ENCODE results near the gene CCDC192.

Gene CCDC192

GRCh38 chr5:127951791-127952190, 248.6 kb downstream of the CCDC192 start:
- ChIA-PET CTCF (no interaction called here), POLR2A (interaction anchor here (1.5 kb wide), 1 partner anchor 132 kb away, joined by 4 read pairs; no protein-coding TSS in a partner anchor)
- DNase-seq (ENCODE audit: extremely low spot score) = no peak
- TF ChIP-seq FOXK2 (IDR thresholded peaks at IDR 0.05) = no peak
- TF ChIP-seq HDGF (IDR thresholded peaks at IDR 0.05; ENCODE audit: borderline replicate concordance) = no peak
- no peak for TF ChIP-seq ZNF384 (IDR thresholded peaks at IDR 0.05)
- no peak for TF ChIP-seq FOXM1 (IDR thresholded peaks at IDR 0.05; ENCODE audit: borderline replicate concordance)
- no peak for TF ChIP-seq TARDBP (IDR thresholded peaks at IDR 0.05)
- no peak for TF ChIP-seq NFRKB (IDR thresholded peaks at IDR 0.05)

DNA sequence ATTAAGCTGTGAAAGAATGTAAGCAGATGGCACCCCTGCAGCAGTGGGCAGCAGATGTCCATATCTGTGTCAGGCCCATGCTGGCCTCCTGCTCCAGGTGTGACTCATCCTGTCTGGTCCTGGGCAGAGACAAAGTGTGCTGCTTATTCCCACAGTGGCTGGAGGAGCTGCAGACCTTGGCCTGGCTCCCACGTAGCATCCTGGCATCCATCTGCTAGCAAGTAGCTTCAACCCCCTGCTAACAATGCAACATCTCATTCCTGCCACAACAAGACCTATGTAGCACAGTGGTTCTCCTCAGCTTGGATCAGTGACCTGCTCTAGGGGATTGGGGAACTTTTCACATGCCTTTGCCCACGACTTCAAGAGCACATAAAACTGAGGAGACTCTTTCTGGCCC, 254.0 kb downstream of the CCDC192 start:
- no peak for TF ChIP-seq FOXK2 (IDR thresholded peaks at IDR 0.05)
- TF ChIP-seq BHLHE40 (IDR thresholded peaks at IDR 0.05; ENCODE audit: borderline replicate concordance) = no peak
- no peak for TF ChIP-seq LEF1 (IDR thresholded peaks at IDR 0.05; ENCODE audit: borderline replicate concordance)
- no peak for TF ChIP-seq ELF4 (IDR thresholded peaks at IDR 0.05)
- no peak for TF ChIP-seq FOXA1 (IDR thresholded peaks at IDR 0.05)
- TF ChIP-seq FOXM1 (IDR thresholded peaks at IDR 0.05; ENCODE audit: borderline replicate concordance) = no peak
- TF ChIP-seq PKNOX1 (IDR thresholded peaks at IDR 0.05) = no peak
- TF ChIP-seq CTBP1 (IDR thresholded peaks at IDR 0.05; ENCODE audit: borderline replicate concordance) = no peak
- no peak for TF ChIP-seq L3MBTL2 (conservative IDR thresholded peaks at IDR 0.05)
- TF ChIP-seq SP1 (IDR thresholded peaks at IDR 0.05) = no peak
- TF ChIP-seq NFRKB (IDR thresholded peaks at IDR 0.05) = no peak
- TF ChIP-seq HDGF (IDR thresholded peaks at IDR 0.05; ENCODE audit: borderline replicate concordance) = no peak
- no peak for TF ChIP-seq ARNT (IDR thresholded peaks at IDR 0.05)
- no peak for TF ChIP-seq SUZ12 (IDR thresholded peaks at IDR 0.05)
- TF ChIP-seq TARDBP (IDR thresholded peaks at IDR 0.05) = no peak
- ChIA-PET POLR2A (no interaction called here), CTCF (no interaction called here)
- no peak for DNase-seq (ENCODE audit: extremely low spot score)

GRCh38 chr5:127957701-127958239, 254.6 kb downstream of the CCDC192 start:
- ChIA-PET CTCF (no interaction called here), POLR2A (no interaction called here)
- no peak for DNase-seq (ENCODE audit: extremely low spot score)
- no peak for TF ChIP-seq ZNF384 (IDR thresholded peaks at IDR 0.05)
- TF ChIP-seq HDGF (IDR thresholded peaks at IDR 0.05; ENCODE audit: borderline replicate concordance) = no peak
- TF ChIP-seq FOXM1 (IDR thresholded peaks at IDR 0.05; ENCODE audit: borderline replicate concordance) = no peak

DNA sequence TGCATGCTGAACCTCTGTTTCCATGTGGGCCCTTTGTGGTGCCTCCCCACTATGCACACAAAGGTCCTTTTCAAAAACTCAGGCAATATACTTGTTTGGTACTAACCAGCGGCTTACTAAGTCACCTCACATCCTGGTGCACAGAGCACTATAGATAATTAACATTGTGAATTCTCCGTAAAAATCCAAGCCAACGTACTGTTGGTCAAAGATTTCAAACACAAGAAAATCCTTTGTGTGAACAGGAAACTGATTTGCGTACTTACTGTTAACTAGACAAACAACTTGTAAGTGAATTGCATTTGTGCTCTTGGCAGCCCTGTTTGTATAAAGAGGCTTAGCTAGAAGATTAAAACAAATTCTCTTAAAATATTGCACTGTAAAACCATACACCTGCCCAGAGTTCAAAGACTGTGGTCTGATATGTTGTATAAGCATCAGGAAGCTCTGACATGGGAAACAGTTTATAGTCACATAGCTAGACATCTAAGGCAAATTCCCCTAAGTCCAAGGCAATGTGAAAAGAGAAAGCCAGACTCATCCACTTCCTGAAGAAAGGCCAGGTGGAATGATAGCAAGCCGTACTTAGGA, 255.3 kb downstream of the CCDC192 start:
- TF ChIP-seq SUZ12 (IDR thresholded peaks at IDR 0.05) (no peak), HDGF (IDR thresholded peaks at IDR 0.05; ENCODE audit: borderline replicate concordance) (no peak), TARDBP (IDR thresholded peaks at IDR 0.05) (no peak)
- ChIA-PET CTCF (interaction anchor here (1.1 kb wide), 1 partner anchor 80 kb away, joined by 3 read pairs; no protein-coding TSS in a partner anchor), POLR2A (no interaction called here)
- DNase-seq (ENCODE audit: extremely low spot score) = no peak

DNA sequence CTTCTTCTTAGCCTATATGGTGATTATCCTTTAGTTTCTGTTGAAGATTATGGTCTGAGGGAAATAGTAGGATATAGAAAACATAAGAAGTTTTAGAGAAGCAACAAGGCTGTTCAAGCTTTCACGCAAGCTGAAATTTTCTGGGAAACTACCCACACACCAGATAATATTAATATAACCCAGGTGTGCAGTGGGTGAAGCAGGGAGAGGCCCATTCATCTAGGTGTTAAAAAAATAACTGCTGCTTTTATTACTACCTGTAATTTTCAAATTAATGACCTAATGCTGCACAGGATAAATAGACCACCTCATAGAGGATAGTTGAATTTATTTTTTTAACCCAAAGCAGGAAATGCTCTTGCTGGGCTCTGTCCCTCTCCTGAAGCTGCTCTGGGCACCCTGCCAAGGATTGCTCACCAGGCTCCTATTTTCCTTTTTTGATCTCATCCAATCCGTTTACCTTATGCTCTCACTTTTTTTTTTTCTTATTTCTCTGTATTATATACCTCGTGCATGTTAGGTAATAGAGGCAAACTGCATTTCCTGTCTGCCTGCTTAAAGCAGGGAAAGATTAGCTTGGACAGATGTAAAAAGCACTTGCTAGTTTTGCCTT, 256.1 kb downstream of the CCDC192 start:
- DNase-seq (ENCODE audit: extremely low spot score) = peak; percentile 41
- no peak for TF ChIP-seq HDGF (IDR thresholded peaks at IDR 0.05; ENCODE audit: borderline replicate concordance)
- no peak for TF ChIP-seq BHLHE40 (IDR thresholded peaks at IDR 0.05; ENCODE audit: borderline replicate concordance)
- TF ChIP-seq ZNF384 (IDR thresholded peaks at IDR 0.05) = no peak
- TF ChIP-seq FOXM1 (IDR thresholded peaks at IDR 0.05; ENCODE audit: borderline replicate concordance) = no peak
- no peak for TF ChIP-seq LEF1 (IDR thresholded peaks at IDR 0.05; ENCODE audit: borderline replicate concordance)
- TF ChIP-seq FOXA1 (IDR thresholded peaks at IDR 0.05) = no peak
- no peak for TF ChIP-seq FOXK2 (IDR thresholded peaks at IDR 0.05)
- no peak for TF ChIP-seq ELF4 (IDR thresholded peaks at IDR 0.05)
- no peak for TF ChIP-seq PKNOX1 (IDR thresholded peaks at IDR 0.05)
- no peak for TF ChIP-seq ARNT (IDR thresholded peaks at IDR 0.05)
- ChIA-PET CTCF (interaction anchor here (1.1 to 1.2 kb wide), 2 partner anchors 81 to 204 kb away, joined by 3 to 5 read pairs; no protein-coding TSS in a partner anchor), POLR2A (no interaction called here)

DNA sequence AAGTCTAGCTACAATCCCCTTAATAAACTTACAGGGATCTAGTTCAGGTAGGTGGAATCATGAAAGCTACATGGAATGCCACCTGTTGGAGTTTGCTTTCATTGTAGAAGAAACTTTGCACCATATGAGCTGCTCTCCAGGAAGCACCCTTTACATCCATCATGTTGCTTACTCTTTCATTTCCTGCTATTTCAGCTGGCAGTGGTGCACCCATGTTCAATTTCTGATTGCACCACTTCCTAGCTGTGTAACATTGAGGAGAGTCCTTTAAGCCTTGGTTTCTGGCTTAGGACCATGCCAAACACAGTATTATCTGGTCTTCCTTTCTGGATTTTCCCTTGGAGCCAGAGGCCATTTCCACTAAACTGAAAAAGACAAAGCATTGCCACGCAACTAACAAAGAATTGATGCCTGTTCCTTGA, 257.1 kb downstream of the CCDC192 start:
- no peak for DNase-seq (ENCODE audit: extremely low spot score)
- TF ChIP-seq FOXA1 (IDR thresholded peaks at IDR 0.05) (no peak), FOXK2 (IDR thresholded peaks at IDR 0.05) (no peak), NFRKB (IDR thresholded peaks at IDR 0.05) (no peak), SUZ12 (IDR thresholded peaks at IDR 0.05) (no peak), CTBP1 (IDR thresholded peaks at IDR 0.05; ENCODE audit: borderline replicate concordance) (no peak), BHLHE40 (IDR thresholded peaks at IDR 0.05; ENCODE audit: borderline replicate concordance) (no peak), ELF4 (IDR thresholded peaks at IDR 0.05) (no peak)
- CTCF ChIA-PET = no interaction called here
- POLR2A ChIA-PET = no interaction called here

GRCh38 chr5:127961006-127961762, 258.0 kb downstream of the CCDC192 start:
- ChIA-PET CTCF (interaction anchor here (0.6 kb wide), 1 partner anchor 27 kb away, joined by 3 read pairs; no protein-coding TSS in a partner anchor), POLR2A (no interaction called here)
- TF ChIP-seq L3MBTL2 (conservative IDR thresholded peaks at IDR 0.05) = no peak
- no peak for TF ChIP-seq FOXM1 (IDR thresholded peaks at IDR 0.05; ENCODE audit: borderline replicate concordance)
- no peak for TF ChIP-seq FOXA1 (IDR thresholded peaks at IDR 0.05)
- no peak for DNase-seq (ENCODE audit: extremely low spot score)

Data from HEK293T (cell line).